RWPE1 (cell line): Measurements from ENCODE around the gene FAM151A.
A peak's percentile ranks its signal among the peaks of the same experiment; 100 is the strongest.

Source experiments
- CTCF ChIA-PET: fragments of 350-600 bp; sonication (Branson Sonifier 250); formaldehyde crosslinking; extraction: SDS; loops from one replicate; lab custom pipeline; 2021; lab: Yijun Ruan, JAX
- POLR2A ChIA-PET: fragments of 400-600 bp; formaldehyde crosslinking; extraction: SDS; loops from one replicate; lab custom pipeline; 2020; ENCODE audit warnings: antibody characterized with exemption; ENCODE audit not compliant: low non-redundant PET; lab: Yijun Ruan, JAX
- DNase-seq: peaks from one replicate; pipeline ENCODE4 v3.0.0; 2012; ENCODE audit warnings: low spot score
- H3K27ac ChIP-seq: fragments of 450-650 bp; 2 replicates; pipeline ENCODE4 v1.5.1; 2017
- TF ChIP-seq, protein P1 (sequence below): fragments of 450-650 bp; conservative IDR thresholded peaks from 2 replicates; pipeline ENCODE4 v1.5.1; 2017; ENCODE audit warnings: low read depth, mild to moderate bottlenecking

Gene FAM151A

DNA sequence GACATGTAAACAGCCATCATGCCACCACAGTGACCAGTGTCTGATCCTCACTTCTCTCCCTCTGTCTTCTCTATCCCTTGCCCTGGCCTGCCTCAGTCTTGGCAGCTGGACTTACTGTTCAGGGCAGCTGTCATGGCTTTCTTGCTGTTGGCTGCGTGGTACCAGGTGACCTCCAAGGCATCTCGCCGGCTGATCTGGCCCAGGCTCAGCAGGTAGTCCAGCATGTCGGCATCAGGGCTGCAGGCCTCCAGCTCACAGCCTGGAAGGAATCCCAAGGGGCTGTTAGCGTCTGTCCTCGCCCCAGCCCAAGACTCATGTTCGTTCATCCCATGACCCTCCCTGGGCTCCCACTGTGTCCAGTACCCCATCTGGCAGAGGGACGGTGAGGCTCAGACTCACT, 3.6 kb downstream of the FAM151A start:
- DNase-seq: no peak
- ChIA-PET POLR2A (no interaction called here), CTCF (interaction anchor here (0.7 kb wide), 1 partner anchor 72 kb away, joined by 8 read pairs; no protein-coding TSS in a partner anchor)
- no peak overlapping the region for H3K27ac ChIP-seq
- TF ChIP-seq, protein P1, sequence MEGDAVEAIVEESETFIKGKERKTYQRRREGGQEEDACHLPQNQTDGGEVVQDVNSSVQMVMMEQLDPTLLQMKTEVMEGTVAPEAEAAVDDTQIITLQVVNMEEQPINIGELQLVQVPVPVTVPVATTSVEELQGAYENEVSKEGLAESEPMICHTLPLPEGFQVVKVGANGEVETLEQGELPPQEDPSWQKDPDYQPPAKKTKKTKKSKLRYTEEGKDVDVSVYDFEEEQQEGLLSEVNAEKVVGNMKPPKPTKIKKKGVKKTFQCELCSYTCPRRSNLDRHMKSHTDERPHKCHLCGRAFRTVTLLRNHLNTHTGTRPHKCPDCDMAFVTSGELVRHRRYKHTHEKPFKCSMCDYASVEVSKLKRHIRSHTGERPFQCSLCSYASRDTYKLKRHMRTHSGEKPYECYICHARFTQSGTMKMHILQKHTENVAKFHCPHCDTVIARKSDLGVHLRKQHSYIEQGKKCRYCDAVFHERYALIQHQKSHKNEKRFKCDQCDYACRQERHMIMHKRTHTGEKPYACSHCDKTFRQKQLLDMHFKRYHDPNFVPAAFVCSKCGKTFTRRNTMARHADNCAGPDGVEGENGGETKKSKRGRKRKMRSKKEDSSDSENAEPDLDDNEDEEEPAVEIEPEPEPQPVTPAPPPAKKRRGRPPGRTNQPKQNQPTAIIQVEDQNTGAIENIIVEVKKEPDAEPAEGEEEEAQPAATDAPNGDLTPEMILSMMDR: no peak

DNA sequence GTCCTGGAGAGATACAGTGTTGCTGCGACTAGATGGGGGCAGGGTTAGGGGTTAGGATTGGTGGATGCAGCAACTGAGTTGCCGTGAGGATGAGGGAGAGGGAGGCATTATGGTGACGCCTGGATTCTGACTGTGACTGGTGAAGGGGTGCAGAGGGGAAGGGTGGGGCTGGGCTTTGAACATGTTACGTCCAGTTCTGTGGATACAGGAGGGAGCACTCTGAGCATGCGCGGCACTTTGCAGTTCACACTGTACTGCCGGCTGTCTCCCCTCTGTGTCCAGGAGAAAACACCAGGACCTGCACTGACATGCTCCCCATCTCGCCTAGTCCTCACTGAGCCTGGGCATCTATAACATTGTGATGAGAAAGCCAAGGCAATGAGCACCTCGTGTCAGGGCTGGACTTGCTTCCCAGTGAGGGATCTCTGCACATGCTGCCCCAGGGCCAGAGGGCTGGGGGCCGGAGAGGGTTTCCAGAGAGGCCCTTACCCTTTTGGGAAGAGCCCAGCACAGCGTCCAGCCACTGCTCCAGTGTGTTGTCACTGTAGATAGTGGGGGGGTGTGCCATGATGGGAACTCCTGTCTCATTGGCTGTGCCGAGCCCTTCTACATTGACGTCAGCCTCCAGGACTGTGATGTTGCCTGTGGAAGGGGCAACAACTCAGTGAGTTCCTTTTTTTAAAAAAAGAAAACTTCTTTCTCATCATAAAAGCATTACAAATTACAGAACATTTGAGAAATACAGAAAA, 7.6 kb downstream of the FAM151A start:
- TF ChIP-seq, protein P1: no peak
- ChIA-PET POLR2A (no interaction called here), CTCF (no interaction called here)
- peak overlapping the region; percentile 84 for H3K27ac ChIP-seq
- DNase-seq: peak; percentile 42

GRCh38 chr1:54614563-54614962, 8.8 kb downstream of the FAM151A start:
- H3K27ac ChIP-seq: peak overlapping the region; percentile 84
- ChIA-PET POLR2A (no interaction called here), CTCF (no interaction called here)
- TF ChIP-seq, protein P1: no peak
- no peak for DNase-seq

- no peak overlapping the region; the same call in 1 of the 2 replicates for H3K27ac ChIP-seq
- POLR2A ChIA-PET: no interaction called here
- CTCF ChIA-PET: no interaction called here
- DNase-seq: no peak
- TF ChIP-seq, protein P1: no peak
These were observed 9.3 kb downstream of the FAM151A start for GRCh38 chr1:54614024-54614423.

GRCh38 chr1:54611621-54612020, 11.7 kb downstream of the FAM151A start:
- ChIA-PET CTCF (interaction anchor here (0.6 kb wide), 1 partner anchor 190 kb away, joined by 3 read pairs; no protein-coding TSS in a partner anchor), POLR2A (no interaction called here)
- TF ChIP-seq, protein P1: no peak
- H3K27ac ChIP-seq: no peak overlapping the region
- DNase-seq: no peak

GRCh38 chr1:54610601-54611580, 12.4 kb downstream of the FAM151A start:
- POLR2A ChIA-PET: no interaction called here
- CTCF ChIA-PET: interaction anchor here (0.6 kb wide), 1 partner anchor 189 kb away, joined by 3 read pairs; no protein-coding TSS in a partner anchor

More at GRCh38 chr1:54610601-54611580, 12.4 kb downstream of the FAM151A start:
- TF ChIP-seq, protein P1: no peak
- H3K27ac ChIP-seq: no peak overlapping the region
- DNase-seq: no peak
